H1 (cell line): ENCODE results near the gene UBASH3B. TPM values are rescaled to one million over a fixed set of nuclear protein-coding genes. Genes with fewer than 3 reads are reported as not detected.

Experiments
- BRCA1 ChIP-seq: IDR thresholded peaks from 2 replicates; pipeline ENCODE4 v1.6.1; 2012; ENCODE audit warnings: low read depth, low read length, improper control_type of control experiment
- CBX8 ChIP-seq: fragments of 300-800, 300-1000 bp; sonication (generic); IDR thresholded peaks from 2 replicates; pipeline ENCODE4 v1.7.1; 2016; ENCODE audit warnings: low read depth, low read length, borderline replicate concordance
- GABPA ChIP-seq: IDR thresholded peaks from 2 replicates; pipeline ENCODE4 v1.6.1; 2011; ENCODE audit warnings: mild to moderate bottlenecking, low read length, moderate library complexity, borderline replicate concordance; ENCODE audit not compliant: insufficient read depth
- HDAC2 ChIP-seq, 2 experiments: fragments of 300-600 bp in 1 of 2; sonication (generic) in 1 of 2; IDR thresholded peaks; 2 replicates each; pipeline ENCODE4 v1.6.1; 2011 to 2012; ENCODE audit warnings: low read depth in 2 of 2, low read length in 2 of 2, mild to moderate bottlenecking in 2 of 2, moderate library complexity in 2 of 2, borderline replicate concordance in 1 of 2, inconsistent platforms in 1 of 2
- HDAC6 ChIP-seq: IDR thresholded peaks from one replicate; pipeline ENCODE4 v1.7.1; 2012; ENCODE audit warnings: low read depth, mild to moderate bottlenecking, inconsistent platforms, low read length, moderate library complexity
- JUND ChIP-seq: IDR thresholded peaks from 2 replicates; pipeline ENCODE4 v1.6.1; 2011; ENCODE audit warnings: mild to moderate bottlenecking, improper control_type of control experiment, low read length
- KDM5A ChIP-seq: fragments of 200-600 bp; IDR thresholded peaks from 2 replicates; pipeline ENCODE4 v1.7.1; 2012; ENCODE audit warnings: mild to moderate bottlenecking, low read length, inconsistent platforms, mixed read lengths
- MAX ChIP-seq: IDR thresholded peaks from 2 replicates; pipeline ENCODE4 v1.6.1; 2012; ENCODE audit warnings: inconsistent platforms
- POLR2AphosphoS5 ChIP-seq: IDR thresholded peaks from 2 replicates; pipeline ENCODE4 v1.6.1; 2011; ENCODE audit warnings: low read depth, low read length
- SP1 ChIP-seq: IDR thresholded peaks from 2 replicates; pipeline ENCODE4 v1.6.1; 2011; ENCODE audit warnings: low read depth, low read length
- SP2 ChIP-seq: IDR thresholded peaks from 2 replicates; pipeline ENCODE4 v1.6.1; 2012; ENCODE audit warnings: mild to moderate bottlenecking, low read length, inconsistent platforms
- TAF1 ChIP-seq: IDR thresholded peaks from 2 replicates; pipeline ENCODE4 v1.6.1; 2011; ENCODE audit warnings: mild to moderate bottlenecking, low read depth, low read length
- TAF7 ChIP-seq: optimal IDR thresholded peaks from 2 replicates; pipeline ENCODE3; 2011; ENCODE audit warnings: low read depth, mild to moderate bottlenecking, inconsistent platforms, low read length, moderate library complexity, borderline replicate concordance
- TEAD4 ChIP-seq: IDR thresholded peaks from 2 replicates; pipeline ENCODE4 v1.6.1; 2012; ENCODE audit warnings: low read depth, low read length, inconsistent platforms, mixed read lengths
- USF2 ChIP-seq: IDR thresholded peaks from 2 replicates; pipeline ENCODE4 v1.6.1; 2011; ENCODE audit warnings: low read length, improper control_type of control experiment
- polyA plus RNA-seq, 7 experiments: library from polyadenylated mRNA; depleted of rRNA in 3 of 7; stranded (reverse) in 5 of 7; unstranded in 2 of 7; fragments of >200 nt in 5 of 7; fragments of 200-250 nt in 2 of 7; gene quantifications; 1 replicate in 5 of 7; 2 replicates in 1 of 7; 4 replicates in 1 of 7; pipeline versions ENCODE4 v1.2.1 to v1.2.3, GENCODE V29; 2011 to 2013; ENCODE audit warnings: missing spikeins in 2 of 7, mixed read lengths in 2 of 7
- total RNA-seq: library from RNA; stranded (reverse); fragmentation: NEBNext Ultra II Directional; extraction: Animal tissue kit (Norgen Biotek cat#: 25700); gene quantifications from 2 replicates; pipeline ENCODE4 v1.2.1, GENCODE V29; 2021

The UBASH3B gene
- total and polyA plus RNA-seq, 2 of the 8 experiments (the other 6 are each of a cell fraction or from before 2014, with no cell fraction given) = 7.5 to 9.5 TPM

GRCh38 chr11:122813176-122813893, 157.8 kb downstream of the UBASH3B start (continued):
- TF ChIP-seq POLR2AphosphoS5 (peak; percentile 90), HDAC6 (no peak), KDM5A (no peak), TAF1 (no peak), USF2 (no peak), GABPA (no peak), CBX8 (no peak), MAX (0 out of 2 replicates have a peak, but pooled peaks have one; percentile 8), HDAC2 (IDR thresholded peaks at IDR 0.05; ENCODE audit: borderline replicate concordance in 1 of 2, low read depth in 2 of 2, low read length in 2 of 2) (0 out of 4 replicates have a peak, but pooled peaks of 1 of the 2 experiments have one; percentile 7), BRCA1 (no peak), SP1 (0 out of 2 replicates have a peak, but pooled peaks have one; percentile 40), TAF7 (peak; percentile 100), SP2 (no peak), TEAD4 (no peak), JUND (no peak)
